Thyroid gland (tissue), 4 donors: Measurements from ENCODE around the gene DLGAP1. TPM values are rescaled to one million over a fixed set of nuclear protein-coding genes. Genes with fewer than 3 reads are reported as not detected.

Experiments used
- DNase-seq, 2 donors: peaks; one replicate each; pipeline ENCODE4 v3.0.0-alpha.2; 2019
- H3K27ac ChIP-seq, 3 donors: fragments of 200-600 bp; sonication (generic); 1 replicate in 2 of 3; 2 replicates in 1 of 3; pipeline ENCODE4 v1.5.1; 2016 to 2019; ENCODE audit warnings: mild to moderate bottlenecking in 1 of 3, moderate library complexity in 1 of 3
- H3K27me3 ChIP-seq: fragments of 200-600 bp; sonication (generic); one replicate; pipeline ENCODE4 v1.5.1; 2019
- H3K36me3 ChIP-seq, 2 donors: fragments of 200-600 bp; sonication (generic); one replicate each; pipeline ENCODE4 v1.5.1; 2016 to 2019
- H3K4me1 ChIP-seq, 2 donors: fragments of 200-600 bp; sonication (generic); one replicate each; pipeline ENCODE4 v1.5.1; 2017 to 2019
- H3K4me3 ChIP-seq, 3 donors: fragments of 200-600 bp; sonication (generic); replicated peaks in 1 of 3; 1 replicate in 2 of 3; 2 replicates in 1 of 3; pipeline ENCODE4 v1.5.1; 2016; ENCODE audit warnings: mild to moderate bottlenecking in 1 of 3
- H3K9me3 ChIP-seq: fragments of 200-600 bp; sonication (generic); one replicate; pipeline ENCODE4 v1.5.1; 2017
- CTCF ChIP-seq, 6 experiments: fragments of 200-600 bp in 3 of 6; fragments of 450-650 bp in 3 of 6; sonication (generic) in 3 of 6; IDR thresholded peaks; one replicate each; pipeline ENCODE4 v1.5.1; 2016 to 2019; ENCODE audit warnings: antibody characterized with exemption in 6 of 6, mild to moderate bottlenecking in 2 of 6, inconsistent platforms in 1 of 6, moderate library complexity in 1 of 6
- POLR2A ChIP-seq, 2 donors: fragments of 450-650 bp; IDR thresholded peaks; one replicate each; pipeline ENCODE4 v1.6.1; 2017; ENCODE audit warnings: antibody characterized with exemption in 2 of 2, mild to moderate bottlenecking in 2 of 2, moderate library complexity in 1 of 2
- WGBS, 2 donors: methylation state at CpG; one replicate each; pipeline ENCODE4 v1.1.5; 2017; 5-methylcytosine and 5-hydroxymethylcytosine counted together
- intact Hi-C: fragments of 100-400 bp; cut with DNase I; formaldehyde crosslinking; loops from one replicate; pipeline ENCODE4 v1.15.1; 2023
- total RNA-seq, 4 donors: library from RNA; depleted of rRNA; stranded (reverse); fragments of >200 nt; gene quantifications; one replicate each; pipeline ENCODE4 v1.2.3, GENCODE V29; 2016

DLGAP1 gene
- total RNA-seq, 4 donors from 2014 or later, result 0.25 to 2.7 (median 0.77) TPM

GRCh38 chr18:3784949-3785348, 670.2 kb downstream of the DLGAP1 start:
- 84 to 100% methylated on average over 1 of the region's 1 CpG for WGBS, 2 donors
- no peak for DNase-seq
- Histone ChIP-seq H3K36me3 (no peaks in the 10 kb centered on the region), H3K27me3 (no peaks in the 10 kb centered on the region), H3K4me3 (no peak overlapping the region), H3K27ac (no peak overlapping the region), H3K4me1 (no peaks in the 10 kb centered on the region), H3K9me3 (no peaks in the 10 kb centered on the region)
- TF ChIP-seq POLR2A (IDR thresholded peaks at IDR 0.05), result no peak
- no peak for TF ChIP-seq CTCF (IDR thresholded peaks at IDR 0.05)
- intact Hi-C loops, result no loop called here

GRCh38 chr18:3782901-3783300, 672.2 kb downstream of the DLGAP1 start:
- 90 to 95% methylated on average over 1 of the region's 1 CpG for WGBS, 2 donors
- DNase-seq, result no peak
- no peaks in the 10 kb centered on the region for H3K27me3 ChIP-seq
- no peaks in the 10 kb centered on the region for H3K9me3 ChIP-seq
- intact Hi-C loops, result no loop called here
- TF ChIP-seq POLR2A (IDR thresholded peaks at IDR 0.05), result no peak
- no peak for TF ChIP-seq CTCF (IDR thresholded peaks at IDR 0.05)
- no peaks in the 10 kb centered on the region for H3K36me3 ChIP-seq
- no peaks in the 10 kb centered on the region for H3K4me1 ChIP-seq
- no peak overlapping the region for H3K4me3 ChIP-seq
- no peak overlapping the region for H3K27ac ChIP-seq

GRCh38 chr18:3777719-3778118, 677.4 kb downstream of the DLGAP1 start:
- intact Hi-C loops, result no loop called here
- no peak overlapping the region for H3K27ac ChIP-seq
- TF ChIP-seq POLR2A (IDR thresholded peaks at IDR 0.05) (no peak), CTCF (IDR thresholded peaks at IDR 0.05) (no peak)
- no peaks in the 10 kb centered on the region for H3K36me3 ChIP-seq
- no peak overlapping the region for H3K4me3 ChIP-seq
- no peaks in the 10 kb centered on the region for H3K27me3 ChIP-seq
- H3K4me1 ChIP-seq, result no peaks in the 10 kb centered on the region
- no peaks in the 10 kb centered on the region for H3K9me3 ChIP-seq
- WGBS, 2 donors, result 89 to 100% methylated on average over 1 of the region's 1 CpG
- no peak for DNase-seq

DNA sequence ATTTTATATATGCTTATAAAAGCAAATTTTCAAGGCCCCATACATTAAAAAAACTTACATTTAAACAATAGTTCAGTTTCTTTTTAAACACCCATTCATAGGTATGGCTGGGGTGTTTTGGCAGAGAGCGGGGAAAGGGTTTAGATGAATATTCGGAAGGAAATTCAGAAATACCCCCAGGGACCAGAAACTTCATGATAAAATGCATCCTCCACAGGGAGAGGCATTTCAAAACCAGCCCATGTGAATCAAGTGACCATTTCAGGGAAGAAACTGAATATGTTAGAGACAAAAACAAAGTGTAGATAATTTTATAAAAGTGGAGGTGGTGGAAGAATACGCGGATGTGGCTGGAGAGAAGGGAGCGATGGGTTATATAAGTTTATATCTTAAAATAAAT, 678.0 kb downstream of the DLGAP1 start:
- no peak for DNase-seq
- no peaks in the 10 kb centered on the region for H3K9me3 ChIP-seq
- no peaks in the 10 kb centered on the region for H3K27me3 ChIP-seq
- intact Hi-C loops, result no loop called here
- no peak overlapping the region for H3K27ac ChIP-seq
- no peak overlapping the region for H3K4me3 ChIP-seq
- TF ChIP-seq CTCF (IDR thresholded peaks at IDR 0.05), result no peak
- TF ChIP-seq POLR2A (IDR thresholded peaks at IDR 0.05), result no peak
- no peaks in the 10 kb centered on the region for H3K4me1 ChIP-seq
- WGBS, 2 donors, result 95% methylated on average over 5 of the region's 5 CpGs
- H3K36me3 ChIP-seq, result no peaks in the 10 kb centered on the region

DNA sequence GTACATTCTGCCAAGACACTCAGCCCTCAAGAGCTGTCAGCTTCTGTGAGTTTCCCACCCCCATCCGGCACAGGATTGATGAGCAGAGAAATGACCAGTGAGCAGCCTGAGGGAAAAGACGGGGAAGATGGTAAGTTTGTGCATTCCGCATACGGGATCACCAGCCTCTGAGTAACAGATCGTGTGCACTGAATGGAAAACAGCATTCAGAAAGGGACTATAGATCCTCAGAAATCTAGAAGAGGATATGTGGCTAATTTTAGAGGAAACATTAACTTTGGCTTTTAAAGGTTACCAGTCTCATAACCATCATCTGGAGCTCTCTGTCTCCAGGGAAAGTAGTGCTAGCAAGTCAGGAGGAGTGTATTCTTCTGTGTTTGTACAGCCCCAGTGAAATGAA, 679.1 kb downstream of the DLGAP1 start:
- no peaks in the 10 kb centered on the region for H3K9me3 ChIP-seq
- 88 to 93% methylated on average over 5 of the region's 5 CpGs for WGBS, 2 donors
- peaks cover 0 to 2% of the 10 kb centered on the region in 2 donors for H3K4me1 ChIP-seq
- no peaks in the 10 kb centered on the region for H3K27me3 ChIP-seq
- TF ChIP-seq POLR2A (IDR thresholded peaks at IDR 0.05) (no peak), CTCF (IDR thresholded peaks at IDR 0.05) (no peak)
- H3K27ac ChIP-seq, result no peak overlapping the region
- no peak overlapping the region for H3K4me3 ChIP-seq
- intact Hi-C loops, result no loop called here
- no peaks in the 10 kb centered on the region for H3K36me3 ChIP-seq
- no peak for DNase-seq
